IMR-90 (cell line): ENCODE data around the gene GALNT3. TPM values are rescaled to one million over a fixed set of nuclear protein-coding genes. Genes with fewer than 3 reads are reported as not detected.

ENCODE experiments used
- ATAC-seq: fragments of 200-7000 bp; cut with Tn5 transposase; 2 replicates; pipeline ENCODE4 v1.9.1; 2020; ENCODE audit warnings: low read depth, mild to moderate bottlenecking, moderate library complexity
- BruUV-seq: library from RNA; stranded (reverse); fragments of 400-500 nt; replicated peaks from 2 replicates; lab custom pipeline; 2021; lab: Mats Ljungman, UMichigan
- CTCF ChIA-PET: fragments of 300-600 bp; formaldehyde crosslinking; extraction: SDS; loops from one replicate; lab custom pipeline; 2021; ENCODE audit warnings: antibody characterized with exemption; lab: Yijun Ruan, JAX
- POLR2A ChIA-PET: fragments of 300-600 bp; sonication (Branson Sonifier 250); formaldehyde crosslinking; loops from one replicate; lab custom pipeline; 2022; ENCODE audit warnings: antibody characterized with exemption; ENCODE audit not compliant: unreplicated experiment; lab: Charles Lee
- DNase-seq: peaks from one replicate; pipeline ENCODE4 v3.0.0; 2013
- H2AFZ ChIP-seq: replicated peaks from 2 replicates; pipeline ENCODE3; 2013; ENCODE audit warnings: low read length, mild to moderate bottlenecking; ENCODE audit not compliant: poor library complexity
- H2AK5ac ChIP-seq: 2 replicates; pipeline ENCODE4 v1.6.1; 2013; ENCODE audit warnings: low read depth, low read length, inconsistent platforms
- H2AK9ac ChIP-seq: replicated peaks from 2 replicates; pipeline ENCODE3; 2013; ENCODE audit warnings: mild to moderate bottlenecking, low read depth, low read length, moderate library complexity; ENCODE audit not compliant: poor library complexity
- H2BK120ac ChIP-seq: 2 replicates; pipeline ENCODE4 v1.6.1; 2013; ENCODE audit warnings: low read depth, low read length, inconsistent platforms
- H2BK15ac ChIP-seq: 3 replicates; pipeline ENCODE4 v1.6.1; 2013; ENCODE audit warnings: low read depth, low read length, inconsistent platforms
- H2BK20ac ChIP-seq: 2 replicates; pipeline ENCODE4 v1.6.1; 2013; ENCODE audit warnings: low read depth, mild to moderate bottlenecking, inconsistent platforms, low read length, moderate library complexity
- H2BK5ac ChIP-seq: 2 replicates; pipeline ENCODE4 v1.6.1; 2013; ENCODE audit warnings: mild to moderate bottlenecking, low read depth, low read length, inconsistent platforms; ENCODE audit not compliant: poor library complexity, severe bottlenecking
- H3K14ac ChIP-seq: replicated peaks from 2 replicates; pipeline ENCODE4 v1.6.1; 2013; ENCODE audit warnings: low read depth, low read length, inconsistent platforms
- H3K18ac ChIP-seq: 2 replicates; pipeline ENCODE4 v1.6.1; 2013; ENCODE audit warnings: low read depth, low read length, control low read depth
- H3K23ac ChIP-seq: 2 replicates; pipeline ENCODE4 v1.6.1; 2013; ENCODE audit warnings: low read depth, low read length, inconsistent platforms
- H3K27ac ChIP-seq: 2 replicates; pipeline ENCODE4 v1.5.1; 2013; ENCODE audit warnings: mild to moderate bottlenecking, control low read depth, low read length; ENCODE audit not compliant: insufficient read depth
- H3K27me3 ChIP-seq: 2 replicates; pipeline ENCODE4 v1.6.1; 2013; ENCODE audit warnings: low read length; ENCODE audit not compliant: control insufficient read depth, insufficient read depth
- H3K36me3 ChIP-seq: 2 replicates; pipeline ENCODE4 v1.6.1; 2013; ENCODE audit warnings: low read length, mixed read lengths; ENCODE audit not compliant: control insufficient read depth, insufficient read depth
- H3K4ac ChIP-seq: 2 replicates; pipeline ENCODE4 v1.6.1; 2013; ENCODE audit warnings: low read depth, low read length, inconsistent platforms
- H3K4me1 ChIP-seq: 2 replicates; pipeline ENCODE4 v1.6.1; 2013; ENCODE audit warnings: low read length, mixed read lengths; ENCODE audit not compliant: control insufficient read depth, insufficient read depth
- H3K4me2 ChIP-seq: 2 replicates; pipeline ENCODE4 v1.6.1; 2013; ENCODE audit warnings: low read depth, mild to moderate bottlenecking, control low read depth, low read length, moderate library complexity
- H3K4me3 ChIP-seq: 2 replicates; pipeline ENCODE4 v1.5.1; 2013; ENCODE audit warnings: low read depth, mild to moderate bottlenecking, control low read depth, low read length, moderate library complexity; ENCODE audit not compliant: insufficient read depth
- H3K56ac ChIP-seq: 2 replicates; pipeline ENCODE4 v1.6.1; 2013; ENCODE audit warnings: low read length, inconsistent platforms; ENCODE audit not compliant: insufficient read depth; ENCODE audit errors: extremely low read depth
- H3K79me1 ChIP-seq, 2 experiments: 2 replicates each; pipeline ENCODE4 v1.6.1; 2013; ENCODE audit warnings: low read length in 2 of 2, inconsistent platforms in 1 of 2, low read depth in 1 of 2
- H3K9ac ChIP-seq: 2 replicates; pipeline ENCODE4 v1.6.1; 2013; ENCODE audit warnings: low read depth, low read length, control low read depth
- H3K9me1 ChIP-seq: 2 replicates; pipeline ENCODE4 v1.6.1; 2013; ENCODE audit warnings: low read length, inconsistent platforms; ENCODE audit not compliant: insufficient read depth
- H3K9me3 ChIP-seq: 2 replicates; pipeline ENCODE4 v1.6.1; 2013; ENCODE audit warnings: low read length; ENCODE audit not compliant: control insufficient read depth, insufficient read depth
- H4K20me1 ChIP-seq: 2 replicates; pipeline ENCODE4 v1.6.1; 2013; ENCODE audit warnings: low read length, inconsistent platforms; ENCODE audit not compliant: insufficient read depth
- H4K5ac ChIP-seq: 2 replicates; pipeline ENCODE4 v1.6.1; 2013; ENCODE audit warnings: mild to moderate bottlenecking, low read depth, low read length, control low read depth
- H4K8ac ChIP-seq, 2 experiments: 2 replicates each; pipeline ENCODE4 v1.6.1; 2013; ENCODE audit warnings: low read depth in 2 of 2, low read length in 2 of 2, control low read depth in 1 of 2, inconsistent platforms in 1 of 2
- H4K91ac ChIP-seq: 2 replicates; pipeline ENCODE4 v1.6.1; 2013; ENCODE audit warnings: low read depth, low read length, inconsistent platforms; ENCODE audit not compliant: insufficient read depth
- BHLHE40 ChIP-seq: fragments of 150-350 bp; IDR thresholded peaks from 2 replicates; pipeline ENCODE4 v1.6.1; 2016; ENCODE audit warnings: mild to moderate bottlenecking, low read depth, low read length
- CEBPB ChIP-seq: IDR thresholded peaks from 2 replicates; pipeline ENCODE4 v1.6.1; 2012; ENCODE audit warnings: low read depth, low read length, improper control_type of control experiment
- FOS ChIP-seq: fragments of 150-350 bp; IDR thresholded peaks from 2 replicates; pipeline ENCODE4 v1.6.1; 2016; ENCODE audit warnings: low read depth, low read length
- MAFK ChIP-seq: IDR thresholded peaks from 2 replicates; pipeline ENCODE4 v1.6.1; 2012; ENCODE audit warnings: low read depth, low read length, improper control_type of control experiment
- MAZ ChIP-seq: IDR thresholded peaks from 2 replicates; pipeline ENCODE4 v1.6.1; 2012; ENCODE audit warnings: low read depth, mild to moderate bottlenecking, low read length, improper control_type of control experiment, moderate library complexity, borderline replicate concordance
- MXI1 ChIP-seq: IDR thresholded peaks from 2 replicates; pipeline ENCODE4 v1.6.1; 2012; ENCODE audit warnings: low read depth, mild to moderate bottlenecking, low read length, moderate library complexity, borderline replicate concordance
- NFE2L2 ChIP-seq: fragments of 150-350 bp; IDR thresholded peaks from 2 replicates; pipeline ENCODE4 v1.6.1; 2016; ENCODE audit warnings: low read depth, mild to moderate bottlenecking, low read length
- POLR2A ChIP-seq: IDR thresholded peaks from 2 replicates; pipeline ENCODE4 v1.6.1; 2012; ENCODE audit warnings: mild to moderate bottlenecking, low read depth, low read length
- RCOR1 ChIP-seq: IDR thresholded peaks from 2 replicates; pipeline ENCODE4 v1.6.1; 2012; ENCODE audit warnings: mild to moderate bottlenecking, low read length, improper control_type of control experiment; ENCODE audit not compliant: insufficient replicate concordance
- WGBS, 2 experiments: methylation state at CpG; one replicate each; pipeline versions ENCODE4 v1.1.5 to v1.1.7; 2013; ENCODE audit warnings: missing lambda C conversion rate in 2 of 2; ENCODE audit not compliant: insufficient read length in 1 of 2; ENCODE audit errors: extremely low coverage in 2 of 2; 5-methylcytosine and 5-hydroxymethylcytosine counted together
- dilution Hi-C: fragments of 300-500 bp; cut with HindIII; formaldehyde crosslinking; loops from one replicate; pipeline ENCODE4 v1.14.3; 2018; ENCODE audit warnings: low sequenced_read_pairs; ENCODE audit not compliant: unreplicated experiment
- in situ Hi-C: fragments of 300-500 bp; cut with MboI; formaldehyde crosslinking; loops from 3 replicates; pipeline ENCODE4 v1.14.3; 2019; ENCODE audit warnings: low sequenced_read_pairs, inconsistent platforms, mixed read lengths
- intact Hi-C: fragments of 100-400 bp; cut with micrococcal nuclease; formaldehyde crosslinking; loops from 2 replicates; pipeline ENCODE4 v1.10.0; 2022
- polyA plus RNA-seq, 3 experiments: library from polyadenylated mRNA; depleted of rRNA; stranded (reverse); fragments of >200 nt; gene quantifications; 2 replicates each; pipeline ENCODE4 v1.2.3, GENCODE V29; 2012; ENCODE audit warnings: low replicate concordance in 1 of 3
- total RNA-seq: library from RNA; depleted of rRNA; stranded (reverse); fragments of >200 nt; gene quantifications from 2 replicates; pipeline ENCODE4 v1.2.3, GENCODE V29; 2012

GALNT3 gene
- total and polyA plus RNA-seq, 2 of the 4 experiments (the other 2 are of a cell fraction): 1.1 to 2.0 TPM

DNA sequence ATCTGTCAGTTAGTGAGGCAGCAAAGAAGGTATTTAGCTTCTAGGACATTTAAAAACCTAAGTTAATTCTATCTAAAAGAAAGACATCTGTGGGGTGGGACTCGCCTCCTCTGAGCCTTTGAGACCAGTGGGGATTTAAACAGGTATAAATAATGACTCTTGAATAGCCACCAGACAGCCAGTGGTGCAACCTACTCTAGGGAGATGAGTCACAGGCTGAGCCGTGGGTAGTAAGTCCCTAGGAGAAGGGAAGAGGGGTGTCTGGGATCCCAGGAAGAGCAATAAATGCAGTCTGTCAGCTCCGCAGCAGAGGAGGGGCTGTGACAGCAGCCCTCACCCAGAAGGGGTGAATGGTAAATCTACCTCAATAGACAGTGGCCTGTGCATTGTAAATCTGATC, 43.1 kb upstream of the GALNT3 start:
- peak; percentile 43 for ATAC-seq

More for the DNA sequence above, 43.1 kb upstream of the GALNT3 start:
- H3K9me1 ChIP-seq: no peaks in the 10 kb centered on the region
- no peak overlapping the region for H3K56ac ChIP-seq
- POLR2A ChIA-PET: no interaction called here
- dilution Hi-C loops (no loop called here), in situ Hi-C loops (no loop called here), intact Hi-C loops (no loop called here)
- TF ChIP-seq MAFK (no peak), POLR2A (no peak), BHLHE40 (no peak), CEBPB (peak; percentile 74), FOS (peak; percentile 63; the same call in 1 of the 2 replicates), RCOR1 (no peak), MXI1 (no peak), MAZ (no peak), NFE2L2 (no peak)
- no peaks in the 10 kb centered on the region for H3K79me1 ChIP-seq
- H3K14ac ChIP-seq: no peak overlapping the region
- no peak overlapping the region for H3K23ac ChIP-seq
- H4K20me1 ChIP-seq: no peaks in the 10 kb centered on the region
- H2BK20ac ChIP-seq: no peak overlapping the region
- H2BK5ac ChIP-seq: no peak overlapping the region
- peak overlapping the region; percentile 70 for H2AFZ ChIP-seq
- H2AK5ac ChIP-seq: no peak overlapping the region
- no peak overlapping the region for H3K4me2 ChIP-seq
- no CpG with 5 or more reads among the region's 3 CpGs for WGBS, 2 experiments
- no peak overlapping the region for H4K91ac ChIP-seq
- H3K27me3 ChIP-seq: no peaks in the 10 kb centered on the region
- H3K9me3 ChIP-seq: no peaks in the 10 kb centered on the region
- no peak overlapping the region for H2BK15ac ChIP-seq
- CTCF ChIA-PET: no interaction called here
- H3K9ac ChIP-seq: no peak overlapping the region
- H3K18ac ChIP-seq: no peak overlapping the region
- H2BK120ac ChIP-seq: no peak overlapping the region
- peaks cover 3% of the 10 kb centered on the region for H3K4me1 ChIP-seq
- DNase-seq: peak; percentile 66
- BruUV-seq: no TSS peak
- H4K8ac ChIP-seq: no peak overlapping the region
- H3K4me3 ChIP-seq: no peak overlapping the region
- H3K36me3 ChIP-seq: no peaks in the 10 kb centered on the region
- no peak overlapping the region for H2AK9ac ChIP-seq
- H3K27ac ChIP-seq: no peak overlapping the region
- no peak overlapping the region for H3K4ac ChIP-seq
- no peak overlapping the region for H4K5ac ChIP-seq
